Urinary bladder (tissue), 4 donors: ENCODE data around the gene EVA1C. TPM values are rescaled to one million over a fixed set of nuclear protein-coding genes. Genes with fewer than 3 reads are reported as not detected.
"Not testable (repeated sequence)": the region's sequence is repeated elsewhere in the genome, so short reads cannot be mapped to it uniquely, and the experiment has no call there.

Source experiments
- DNase-seq: peaks from one replicate; pipeline ENCODE4 v3.0.0-alpha.2; 2015; ENCODE audit errors: extremely low spot score
- H3K27ac ChIP-seq: one replicate; pipeline ENCODE4 v1.5.1; 2013; ENCODE audit warnings: low read depth, mild to moderate bottlenecking, moderate library complexity
- H3K36me3 ChIP-seq: one replicate; pipeline ENCODE4 v1.6.1; 2013; ENCODE audit warnings: mild to moderate bottlenecking, moderate library complexity; ENCODE audit not compliant: insufficient read depth
- H3K4me1 ChIP-seq: one replicate; pipeline ENCODE4 v1.6.1; 2013; ENCODE audit warnings: mild to moderate bottlenecking, moderate library complexity; ENCODE audit not compliant: insufficient read depth
- H3K4me3 ChIP-seq: one replicate; pipeline ENCODE4 v1.5.1; 2013; ENCODE audit warnings: low read depth, low read length
- WGBS: extraction: QIAGEN DNeasy Blood & Tissue Kit; methylation state at CpG from one replicate; pipeline ENCODE4 v1.1.7; 2013; 5-methylcytosine and 5-hydroxymethylcytosine counted together
- polyA plus RNA-seq: library from polyadenylated mRNA; stranded (reverse); fragments of 200-250 nt; gene quantifications from one replicate; pipeline ENCODE4 v1.2.3, GENCODE V29; 2013
- total RNA-seq: library from RNA; depleted of rRNA; stranded (reverse); fragments of >200 nt; gene quantifications from one replicate; pipeline ENCODE4 v1.2.3, GENCODE V29; 2014
- donor health status: healthy with polysubstance abuse.
- donor health status: healthy.

EVA1C gene, protein sequence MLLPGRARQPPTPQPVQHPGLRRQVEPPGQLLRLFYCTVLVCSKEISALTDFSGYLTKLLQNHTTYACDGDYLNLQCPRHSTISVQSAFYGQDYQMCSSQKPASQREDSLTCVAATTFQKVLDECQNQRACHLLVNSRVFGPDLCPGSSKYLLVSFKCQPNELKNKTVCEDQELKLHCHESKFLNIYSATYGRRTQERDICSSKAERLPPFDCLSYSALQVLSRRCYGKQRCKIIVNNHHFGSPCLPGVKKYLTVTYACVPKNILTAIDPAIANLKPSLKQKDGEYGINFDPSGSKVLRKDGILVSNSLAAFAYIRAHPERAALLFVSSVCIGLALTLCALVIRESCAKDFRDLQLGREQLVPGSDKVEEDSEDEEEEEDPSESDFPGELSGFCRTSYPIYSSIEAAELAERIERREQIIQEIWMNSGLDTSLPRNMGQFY
- total RNA-seq, result 5.7 TPM
- 35.2 TPM for polyA plus RNA-seq

DNA sequence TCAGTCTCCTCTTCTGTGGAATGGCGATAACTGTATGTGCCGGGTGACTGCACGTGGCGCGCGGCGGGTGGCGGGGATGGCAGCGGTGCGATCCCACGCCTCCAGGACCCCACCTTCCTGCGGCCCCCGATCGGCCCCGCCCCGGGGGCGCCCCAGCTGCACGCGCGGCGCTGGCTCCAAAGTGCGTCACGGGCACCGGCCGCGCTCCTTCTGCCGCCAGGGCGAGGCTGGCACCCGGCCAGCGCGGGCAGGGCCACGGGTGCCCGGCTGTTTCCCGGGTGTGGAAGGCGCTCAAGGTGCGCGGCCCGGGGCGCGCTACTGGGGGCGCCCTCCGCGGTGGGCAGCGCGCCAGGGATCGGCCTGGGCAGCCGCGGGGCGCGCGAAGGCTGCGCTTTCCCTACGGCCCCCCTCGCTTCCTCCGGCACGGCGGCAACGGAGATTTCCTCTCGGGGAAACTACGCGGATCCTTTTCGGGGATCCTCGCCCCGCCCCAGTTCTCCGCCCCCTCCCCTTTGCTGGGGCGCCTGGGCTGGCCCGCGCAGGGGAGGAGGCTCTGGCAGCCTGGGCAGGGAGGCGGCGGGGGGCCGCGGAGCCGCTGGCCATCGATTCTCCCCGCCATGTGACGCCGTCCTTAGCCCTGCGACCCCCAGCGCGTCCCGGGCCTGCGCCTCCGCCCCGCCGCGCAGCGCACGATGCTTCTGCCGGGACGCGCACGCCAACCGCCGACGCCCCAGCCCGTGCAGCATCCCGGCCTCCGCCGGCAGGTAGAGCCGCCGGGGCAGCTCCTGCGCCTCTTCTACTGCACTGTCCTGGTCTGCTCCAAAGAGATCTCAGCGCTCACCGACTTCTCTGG is at the start of gene EVA1C:
Gene EVA1C (plus strand): TSS at position 545 of the 853 bp plus-strand sequence. CDS start 148 bp downstream, at position 693.
- WGBS, result 1% methylated on average over 103 of the region's 104 CpGs
- Histone ChIP-seq H3K4me1 (peaks cover 2% of the 10 kb centered on the region), H3K4me3 (peak within 1 kb of the TSS; percentile 85), H3K36me3 (no peaks in the 10 kb centered on the region), H3K27ac (peak within 1 kb of the TSS; percentile 99)
- no peak for DNase-seq

DNA sequence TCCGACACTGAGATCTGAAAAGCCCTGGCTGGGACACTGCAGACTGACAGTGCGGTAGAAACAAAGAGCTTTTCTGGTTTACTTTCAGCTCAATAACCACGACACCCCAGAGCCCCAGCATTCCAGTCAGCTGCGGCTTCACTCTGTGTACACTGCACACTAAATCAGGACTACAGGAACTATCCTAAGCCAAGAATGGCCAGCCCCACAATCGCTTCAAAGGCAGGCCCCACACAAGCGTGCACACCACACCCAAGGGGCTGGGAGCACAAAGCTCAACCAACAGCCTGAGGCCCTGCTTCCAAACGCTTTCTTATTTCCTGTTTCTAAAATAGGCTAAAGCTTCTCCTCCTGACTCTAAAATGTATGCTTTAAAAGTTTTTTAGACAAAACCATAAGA is 48.1 kb upstream of the EVA1C start:
- WGBS, result 65% methylated on average over 7 of the region's 7 CpGs
- Histone ChIP-seq H3K36me3 (peaks cover 5% of the 10 kb centered on the region), H3K27ac (peak overlapping the region; percentile 33), H3K4me3 (no peak overlapping the region), H3K4me1 (no peaks in the 10 kb centered on the region)
- DNase-seq, result no peak

DNA sequence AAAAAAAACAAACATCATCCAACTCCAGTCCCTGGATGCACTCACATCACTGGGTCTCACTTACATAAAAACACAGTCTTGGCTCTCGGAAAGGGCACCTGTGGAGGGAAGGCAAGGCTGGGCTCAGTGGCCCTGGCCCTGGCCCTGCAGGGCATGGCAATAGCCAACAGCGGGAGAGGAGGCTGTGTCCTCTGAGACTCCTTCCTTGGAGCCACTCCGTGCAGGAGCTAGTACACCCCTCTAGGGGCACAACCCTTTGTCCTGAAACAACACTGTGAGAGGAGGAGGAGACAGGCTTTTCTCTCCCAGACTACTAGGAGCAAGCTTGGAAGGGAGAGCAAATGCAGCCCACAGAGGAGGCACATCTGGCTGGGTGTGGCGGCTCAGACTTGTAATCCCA is 47.7 kb upstream of the EVA1C start:
- Histone ChIP-seq H3K36me3 (peaks cover 5% of the 10 kb centered on the region), H3K27ac (no peak overlapping the region), H3K4me1 (no peaks in the 10 kb centered on the region), H3K4me3 (no peak overlapping the region)
- WGBS, result 78% methylated on average over 4 of the region's 4 CpGs
- no peak for DNase-seq

DNA sequence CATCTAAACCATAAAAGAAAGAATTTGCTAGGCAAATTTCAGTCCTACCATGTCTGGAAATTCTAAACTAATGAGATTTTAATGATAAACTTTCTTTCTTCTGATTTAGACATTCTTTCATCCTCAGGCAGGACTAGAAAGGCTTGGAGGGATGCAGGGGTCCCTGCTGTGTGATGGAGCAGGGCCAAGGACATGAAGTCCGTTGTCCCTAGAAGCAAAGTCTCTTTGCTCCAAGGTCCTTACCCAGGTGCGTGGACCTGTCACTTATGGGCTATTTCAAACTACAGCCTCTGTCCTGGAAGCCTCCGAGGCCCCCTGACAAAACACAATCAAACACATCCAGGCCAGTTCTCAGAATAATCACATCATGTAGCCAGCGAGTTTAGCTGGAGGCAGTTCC is 46.3 kb upstream of the EVA1C start:
- 93% methylated on average over 4 of the region's 4 CpGs for WGBS
- Histone ChIP-seq H3K27ac (no peak overlapping the region), H3K4me3 (no peak overlapping the region), H3K4me1 (no peaks in the 10 kb centered on the region), H3K36me3 (peaks cover 5% of the 10 kb centered on the region)
- DNase-seq, result no peak

DNA sequence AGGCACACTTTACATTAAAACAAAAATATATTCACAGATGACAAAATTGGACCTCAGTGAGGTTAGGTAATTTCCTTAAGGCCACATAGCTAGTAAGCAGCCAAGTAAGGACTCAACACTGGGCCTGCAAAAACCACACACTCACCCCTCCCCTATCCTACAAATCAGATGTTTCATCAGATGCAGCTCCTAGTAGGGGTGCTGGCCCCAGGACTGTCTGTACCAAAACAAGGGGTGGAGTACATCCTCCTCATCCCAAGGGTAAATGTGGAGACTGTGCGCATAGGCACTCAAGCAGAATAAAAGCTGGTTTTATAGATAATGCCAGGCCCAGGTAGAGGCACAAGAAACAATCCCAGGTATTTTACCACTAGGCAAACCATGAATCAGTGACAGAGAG is 45.3 kb upstream of the EVA1C start:
- Histone ChIP-seq H3K4me3 (no peak overlapping the region), H3K4me1 (no peaks in the 10 kb centered on the region), H3K36me3 (peaks cover 5% of the 10 kb centered on the region), H3K27ac (no peak overlapping the region)
- no peak for DNase-seq
- 98% methylated on average over 1 of the region's 1 CpG for WGBS

DNA sequence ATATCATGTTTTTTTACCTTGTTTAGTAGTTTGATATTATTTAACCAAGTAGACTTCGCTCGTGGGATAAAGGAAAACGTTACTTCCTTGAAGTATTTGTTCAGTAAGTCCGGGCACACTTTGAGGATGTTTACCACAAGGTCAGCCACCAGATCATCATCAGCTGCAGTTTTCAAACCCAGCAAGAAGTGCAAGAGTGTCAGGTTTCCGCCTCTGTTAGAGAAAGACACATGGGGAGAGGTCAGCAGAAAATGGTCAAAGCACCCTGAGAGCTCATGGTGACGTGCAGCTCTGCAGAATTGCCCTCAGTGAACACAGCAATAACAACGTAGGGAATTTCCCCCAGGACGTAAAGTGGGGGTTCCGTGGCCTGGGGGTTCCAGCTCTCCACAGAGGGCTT is 44.1 kb upstream of the EVA1C start:
- no peak overlapping the region for H3K4me3 ChIP-seq
- peaks cover 3% of the 10 kb centered on the region for H3K36me3 ChIP-seq
- no peaks in the 10 kb centered on the region for H3K4me1 ChIP-seq
- no peak overlapping the region for H3K27ac ChIP-seq
- no peak for DNase-seq
- WGBS, result 76% methylated on average over 9 of the region's 9 CpGs

DNA sequence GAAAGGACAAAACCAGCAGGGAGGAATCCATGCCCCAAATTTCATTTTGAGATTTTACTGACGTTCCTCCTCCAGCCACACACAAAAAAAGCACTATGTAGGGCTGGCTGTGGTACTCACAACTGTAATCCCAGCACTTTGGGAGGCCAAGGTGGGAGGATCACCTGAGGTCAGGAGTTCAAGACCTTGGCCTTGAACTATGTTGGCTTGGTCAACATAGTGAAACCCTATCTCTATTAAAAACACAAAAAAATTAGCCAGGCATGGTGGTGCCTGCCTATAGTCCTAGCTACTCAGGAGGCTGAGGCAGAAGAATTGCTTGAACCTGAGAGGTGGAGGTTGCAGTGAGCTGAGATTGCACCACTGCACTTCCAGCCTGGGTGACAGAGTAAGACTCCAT is 43.5 kb upstream of the EVA1C start:
- H3K36me3 ChIP-seq, H3K4me1 ChIP-seq, H3K4me3 ChIP-seq, DNase-seq: not testable (repeated sequence)
- WGBS, result 75% methylated on average over 1 of the region's 1 CpG
- peak overlapping the region; percentile 47 for H3K27ac ChIP-seq

DNA sequence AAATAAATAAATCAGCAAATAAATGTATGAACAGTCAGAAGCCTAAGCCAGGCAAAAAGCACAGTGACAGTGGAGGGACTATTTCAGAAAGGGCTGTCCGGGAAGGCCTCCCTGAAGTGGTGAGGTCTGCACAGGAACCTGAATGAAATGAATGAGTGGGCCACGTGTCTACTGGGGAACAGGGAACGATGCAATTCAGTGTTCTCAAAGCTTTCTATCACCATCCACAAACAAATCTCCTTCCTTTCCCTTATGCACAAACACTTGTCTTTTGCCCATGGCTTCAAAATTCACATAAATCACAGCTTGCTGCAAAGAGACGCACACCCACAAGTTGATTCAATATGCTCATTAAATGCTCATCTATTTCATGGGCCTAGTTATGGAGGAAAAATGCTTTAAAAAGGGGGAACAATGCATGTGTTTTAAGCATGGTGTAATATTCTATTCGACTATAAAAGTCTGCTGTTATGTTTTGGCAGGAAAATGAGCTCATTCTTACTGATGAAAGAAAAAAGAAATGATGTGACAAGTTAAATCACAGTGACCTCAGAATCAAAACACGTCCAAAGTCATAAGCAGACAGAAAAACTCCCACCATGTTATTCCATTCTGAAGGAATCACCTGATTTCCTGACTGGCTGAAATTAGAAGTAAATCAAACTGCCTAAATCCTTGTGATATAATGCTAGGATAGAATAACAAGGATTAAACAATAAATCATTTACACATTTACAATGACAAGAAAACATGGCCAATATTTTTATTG is 41.3 kb upstream of the EVA1C start:
- WGBS, result 64% methylated on average over 6 of the region's 6 CpGs
- Histone ChIP-seq H3K36me3 (peaks cover 3% of the 10 kb centered on the region), H3K4me1 (no peaks in the 10 kb centered on the region), H3K4me3 (no peak overlapping the region), H3K27ac (peak overlapping the region; percentile 29)
- no peak for DNase-seq

DNA sequence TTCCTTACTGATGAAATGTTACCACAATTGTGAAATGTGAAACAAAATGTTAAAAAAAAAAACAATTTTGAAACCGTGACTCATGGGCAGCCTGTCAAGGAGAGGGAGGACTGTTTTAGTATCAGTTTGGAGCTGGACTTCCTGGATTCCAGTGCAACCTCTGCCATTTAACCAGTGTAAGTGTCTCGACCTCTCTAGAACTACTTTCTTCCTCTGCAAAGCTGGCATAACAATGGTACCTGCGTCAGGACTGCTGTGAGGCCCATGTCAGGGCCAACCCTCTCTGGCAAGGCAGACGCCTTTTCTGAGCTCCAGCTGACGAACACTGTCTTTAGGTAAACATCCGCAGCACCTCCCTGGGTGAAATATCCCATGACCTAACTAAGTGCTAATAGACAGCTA is 40.6 kb upstream of the EVA1C start:
- 65% methylated on average over 6 of the region's 6 CpGs for WGBS
- Histone ChIP-seq H3K4me1 (no peaks in the 10 kb centered on the region), H3K27ac (peak overlapping the region; percentile 80), H3K4me3 (no peak overlapping the region), H3K36me3 (no peaks in the 10 kb centered on the region)
- DNase-seq, result no peak

DNA sequence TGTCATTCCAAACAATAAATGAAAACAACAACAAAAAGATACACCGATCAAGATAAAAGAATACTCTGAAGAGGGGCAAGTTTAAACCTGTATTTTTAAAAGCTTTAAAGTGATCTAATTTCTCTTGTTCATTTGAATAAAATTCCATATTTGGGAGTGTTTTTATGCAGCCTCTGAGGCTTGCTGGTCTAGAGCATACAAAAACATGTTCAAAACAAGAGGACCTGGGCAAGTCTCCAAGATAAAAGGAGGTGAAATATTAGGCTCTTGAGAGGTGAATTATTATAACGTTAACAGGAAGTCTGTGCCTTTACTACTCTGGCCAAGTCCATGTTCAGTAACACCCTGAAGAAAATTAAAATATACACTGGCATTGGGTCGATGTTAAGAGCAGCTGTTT is 39.8 kb upstream of the EVA1C start:
- Histone ChIP-seq H3K4me3 (no peak overlapping the region), H3K36me3 (no peaks in the 10 kb centered on the region), H3K4me1 (no peaks in the 10 kb centered on the region), H3K27ac (no peak overlapping the region)
- 46% methylated on average over 3 of the region's 3 CpGs for WGBS
- DNase-seq, result no peak

DNA sequence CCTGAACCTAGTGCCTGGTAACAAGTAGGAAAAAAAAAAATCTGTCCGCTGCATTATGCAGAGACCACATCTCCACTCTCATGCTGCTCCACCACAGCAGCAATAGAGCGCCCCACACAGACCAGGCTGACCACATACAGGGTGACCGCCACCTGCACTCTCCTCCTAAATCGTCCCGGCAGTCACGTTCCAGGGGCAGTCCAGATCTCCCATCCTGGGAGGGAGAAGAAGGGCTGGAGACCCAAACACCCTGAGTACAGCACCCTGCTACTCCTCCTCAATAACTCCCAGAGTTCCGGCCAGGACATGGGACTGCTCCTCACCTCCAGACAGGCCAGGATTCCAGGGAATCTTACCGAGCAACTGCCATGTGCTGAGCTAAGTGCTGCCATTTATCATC is 35.0 kb upstream of the EVA1C start:
- no peak for DNase-seq
- Histone ChIP-seq H3K36me3 (no peaks in the 10 kb centered on the region), H3K4me1 (no peaks in the 10 kb centered on the region), H3K4me3 (no peak overlapping the region), H3K27ac (no peak overlapping the region)
- 85% methylated on average over 8 of the region's 8 CpGs for WGBS

DNA sequence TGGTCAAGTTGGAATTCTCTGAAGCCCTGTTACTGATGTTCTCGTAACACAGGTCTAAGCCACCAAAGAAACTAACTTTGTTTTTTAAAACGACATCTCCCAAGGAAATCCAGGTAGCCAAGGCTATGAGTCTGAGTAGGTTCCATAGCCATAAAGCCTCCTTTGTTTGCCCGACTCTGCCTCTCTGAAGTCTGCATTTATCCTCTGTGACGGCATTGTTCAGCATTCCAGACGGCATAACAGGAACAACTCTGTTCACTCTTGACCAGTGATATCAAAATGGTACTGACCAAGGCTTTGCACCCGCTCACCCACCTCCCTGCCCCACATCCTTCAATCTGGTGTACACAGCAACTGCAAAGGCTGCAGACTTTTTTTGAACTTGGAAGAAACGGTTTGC is 34.5 kb upstream of the EVA1C start:
- Histone ChIP-seq H3K36me3 (no peaks in the 10 kb centered on the region), H3K4me1 (no peaks in the 10 kb centered on the region), H3K4me3 (no peak overlapping the region), H3K27ac (no peak overlapping the region)
- 77% methylated on average over 7 of the region's 7 CpGs for WGBS
- DNase-seq, result no peak

DNA sequence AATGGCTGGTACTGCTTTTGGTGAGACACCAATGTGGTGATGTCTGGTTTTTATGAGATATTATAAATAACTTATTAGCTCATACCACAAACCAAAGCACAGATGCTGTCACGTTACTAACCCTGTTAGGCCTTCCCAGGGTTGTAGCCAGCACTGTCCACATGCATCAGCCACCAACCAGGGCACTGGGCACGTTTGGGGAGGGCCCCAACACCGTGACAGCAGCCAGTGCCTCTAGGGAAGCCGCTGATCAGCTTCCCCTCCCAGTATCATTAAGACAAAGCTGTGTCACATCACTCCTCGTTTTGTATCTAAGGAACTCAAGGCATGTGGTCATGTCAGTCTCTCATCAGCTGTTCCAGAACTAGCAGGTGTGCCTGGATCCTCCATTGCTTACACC is 33.5 kb upstream of the EVA1C start:
- Histone ChIP-seq H3K36me3 (no peaks in the 10 kb centered on the region), H3K4me1 (no peaks in the 10 kb centered on the region), H3K27ac (no peak overlapping the region), H3K4me3 (no peak overlapping the region)
- 72% methylated on average over 5 of the region's 5 CpGs for WGBS
- DNase-seq, result no peak
